Gastroesophageal sphincter (tissue), 3 donors: ENCODE measurements around the gene MACROD2.

Source experiments
- EP300 ChIP-seq: sonication (generic); formaldehyde crosslinking; IDR thresholded peaks from one replicate; pipeline ENCODE4 v1.6.1; 2017; ENCODE audit warnings: antibody characterized with exemption, mild to moderate bottlenecking
- POLR2A ChIP-seq, 2 donors: fragments of 450-650 bp; IDR thresholded peaks; one replicate each; pipeline ENCODE4 v1.6.1; 2017; ENCODE audit warnings: antibody characterized with exemption in 2 of 2, mild to moderate bottlenecking in 2 of 2, moderate library complexity in 1 of 2
- POLR2AphosphoS5 ChIP-seq: sonication (generic); formaldehyde crosslinking; IDR thresholded peaks from one replicate; pipeline ENCODE4 v1.6.1; 2017; ENCODE audit warnings: antibody characterized with exemption
- TF ChIP-seq, protein P1 (sequence below), 4 experiments: fragments of 200-600 bp in 2 of 4; fragments of 450-650 bp in 2 of 4; sonication (generic) in 1 of 4; IDR thresholded peaks; one replicate each; pipeline ENCODE4 v1.5.1; 2017 to 2019; ENCODE audit warnings: antibody characterized with exemption in 4 of 4, mild to moderate bottlenecking in 2 of 4, moderate library complexity in 2 of 4

DNA sequence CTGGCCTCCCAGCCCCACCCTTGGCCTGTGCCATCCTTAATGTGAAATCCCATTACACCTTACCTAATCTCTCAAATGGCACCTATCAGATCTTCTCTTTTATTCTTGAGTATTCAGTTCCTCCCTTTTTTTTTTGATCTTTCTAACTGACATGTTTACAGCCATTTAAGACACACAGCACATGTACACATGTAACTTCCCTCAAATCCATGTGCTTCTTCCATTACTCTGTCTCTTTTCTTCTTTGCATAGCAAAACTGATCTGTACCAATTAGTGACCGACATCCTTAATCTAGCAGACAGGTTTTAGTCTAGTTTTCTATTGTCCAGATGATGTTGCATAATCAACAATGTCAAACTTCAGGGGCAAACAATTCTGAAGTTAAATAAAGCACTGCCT lies 755.9 kb downstream of the MACROD2 start:
- no peak for TF ChIP-seq EP300
- TF ChIP-seq, protein P1, sequence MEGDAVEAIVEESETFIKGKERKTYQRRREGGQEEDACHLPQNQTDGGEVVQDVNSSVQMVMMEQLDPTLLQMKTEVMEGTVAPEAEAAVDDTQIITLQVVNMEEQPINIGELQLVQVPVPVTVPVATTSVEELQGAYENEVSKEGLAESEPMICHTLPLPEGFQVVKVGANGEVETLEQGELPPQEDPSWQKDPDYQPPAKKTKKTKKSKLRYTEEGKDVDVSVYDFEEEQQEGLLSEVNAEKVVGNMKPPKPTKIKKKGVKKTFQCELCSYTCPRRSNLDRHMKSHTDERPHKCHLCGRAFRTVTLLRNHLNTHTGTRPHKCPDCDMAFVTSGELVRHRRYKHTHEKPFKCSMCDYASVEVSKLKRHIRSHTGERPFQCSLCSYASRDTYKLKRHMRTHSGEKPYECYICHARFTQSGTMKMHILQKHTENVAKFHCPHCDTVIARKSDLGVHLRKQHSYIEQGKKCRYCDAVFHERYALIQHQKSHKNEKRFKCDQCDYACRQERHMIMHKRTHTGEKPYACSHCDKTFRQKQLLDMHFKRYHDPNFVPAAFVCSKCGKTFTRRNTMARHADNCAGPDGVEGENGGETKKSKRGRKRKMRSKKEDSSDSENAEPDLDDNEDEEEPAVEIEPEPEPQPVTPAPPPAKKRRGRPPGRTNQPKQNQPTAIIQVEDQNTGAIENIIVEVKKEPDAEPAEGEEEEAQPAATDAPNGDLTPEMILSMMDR (IDR thresholded peaks at IDR 0.05) = no peak
- TF ChIP-seq POLR2AphosphoS5 = no peak
- TF ChIP-seq POLR2A (IDR thresholded peaks at IDR 0.05) = no peak
